Daoy (cell line): ENCODE measurements around the gene CCDC33. TPM values are rescaled to one million over a fixed set of nuclear protein-coding genes. Genes with fewer than 3 reads are reported as not detected.
A peak's percentile ranks its signal among the peaks of the same experiment; 100 is the strongest.

ENCODE experiments used
- DNase-seq: peaks from one replicate; pipeline ENCODE4 v3.0.0-alpha.2; 2015; ENCODE audit warnings: low read depth
- total RNA-seq: library from RNA; depleted of rRNA; stranded (reverse); fragments of >200 nt; shearing (Covaris generic); gene quantifications from 2 replicates; pipeline ENCODE4 v1.2.3, GENCODE V29; 2014; rRNA removed

CCDC33 gene
- total RNA-seq: 4.9 and 5.9 TPM in 2 replicates

DNA sequence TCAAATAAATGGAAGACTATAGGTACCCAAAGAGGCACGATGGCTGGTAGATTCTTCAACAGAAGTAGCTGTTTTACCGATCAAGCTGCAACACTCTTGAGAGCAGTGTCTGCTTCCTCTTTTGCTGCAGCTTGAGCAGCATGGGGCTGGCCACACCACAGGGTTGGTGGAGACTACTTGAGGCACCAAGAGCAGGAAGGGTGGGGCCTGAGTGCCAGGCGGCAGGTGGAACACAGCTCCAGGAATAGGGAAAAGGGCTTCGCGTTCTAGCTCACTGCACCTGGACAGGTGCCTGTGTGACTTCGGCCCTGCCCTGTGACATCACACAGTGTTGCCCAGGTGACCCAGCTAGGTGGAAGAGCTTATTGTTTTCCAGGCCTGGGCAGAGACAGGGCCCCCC is at the start of gene CCDC33:
TSS of gene CCDC33 (plus strand) at position 365 of the 400 bp plus-strand sequence. CDS start 394 bp downstream, outside the sequence.
- no peak for DNase-seq

- no peak for DNase-seq
Measured at GRCh38 chr15:74188216-74188615, 47.9 kb upstream of the CCDC33 start.

- DNase-seq: no peak
Measured at GRCh38 chr15:74191798-74192197, 44.3 kb upstream of the CCDC33 start.

GRCh38 chr15:74192751-74193150 is 43.4 kb upstream of the CCDC33 start:
- no peak for DNase-seq

GRCh38 chr15:74193299-74193718 is 42.8 kb upstream of the CCDC33 start:
- peak; percentile 96 for DNase-seq

DNA sequence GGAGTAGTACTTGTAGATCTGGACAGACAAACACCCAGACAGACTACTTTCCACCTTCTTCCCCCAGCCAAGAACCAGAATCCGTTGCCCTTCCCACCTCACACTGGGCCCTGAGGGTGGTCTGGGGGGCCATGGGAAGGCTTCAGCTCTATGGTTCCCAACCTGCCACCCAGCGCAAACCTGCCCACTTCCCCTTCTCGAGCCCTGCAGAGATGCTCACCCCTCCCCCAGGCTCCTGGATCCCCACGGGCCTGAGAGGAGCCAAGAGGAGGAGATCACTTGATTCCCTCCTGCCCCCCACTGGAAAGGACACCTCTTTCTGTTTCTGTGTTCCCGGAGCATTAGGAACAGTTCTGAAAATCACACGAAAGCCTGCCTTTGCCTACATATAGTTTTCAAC is 42.2 kb upstream of the CCDC33 start:
- DNase-seq: no peak

DNA sequence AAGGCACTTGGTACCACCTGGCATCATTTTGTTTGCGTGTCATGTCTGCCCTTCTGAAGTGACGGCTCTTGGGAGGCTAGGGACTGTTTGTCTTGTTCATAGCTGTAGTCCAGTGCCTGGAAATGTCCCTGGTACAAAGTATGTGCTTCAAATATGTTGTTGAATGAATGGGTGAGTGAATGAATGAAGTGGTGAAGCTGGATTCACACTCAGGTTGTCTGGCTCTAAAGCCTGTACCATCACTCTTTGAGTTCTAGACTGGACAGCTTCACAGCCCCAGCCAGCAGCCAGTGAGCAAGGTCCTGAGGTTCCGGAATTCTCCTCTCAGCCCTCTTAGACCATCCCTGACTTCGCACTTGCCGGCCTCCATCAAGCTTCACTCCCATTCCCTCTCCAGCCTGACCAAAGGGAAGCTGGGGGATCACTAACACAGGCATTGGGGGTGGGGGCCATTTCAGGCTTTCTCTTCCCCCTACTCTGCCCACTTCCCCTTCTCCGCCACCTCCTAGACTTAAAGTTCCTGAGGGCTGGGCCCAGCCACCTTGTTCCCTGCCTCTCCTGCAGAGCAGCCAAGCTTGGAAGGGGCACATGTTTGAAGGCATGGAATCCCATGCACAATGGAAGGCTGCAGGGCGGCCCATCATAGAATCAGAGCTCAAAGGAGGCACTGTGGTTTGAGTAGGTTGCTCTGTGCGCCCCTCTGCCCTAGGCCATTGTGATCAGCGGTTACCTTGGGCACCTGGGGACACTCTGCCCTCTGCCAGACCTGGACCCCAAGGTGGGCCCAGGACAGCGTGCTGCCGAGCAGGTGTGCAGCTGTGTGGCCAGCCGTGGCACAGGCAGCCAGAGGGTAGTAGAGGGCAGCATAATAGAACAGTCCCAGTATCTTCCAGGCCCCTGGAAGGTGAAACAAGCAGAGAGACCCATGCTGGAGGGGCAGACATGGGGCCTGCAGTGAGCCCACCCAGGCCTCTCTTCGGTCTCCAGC is 41.3 kb upstream of the CCDC33 start:
- DNase-seq: no peak

DNA sequence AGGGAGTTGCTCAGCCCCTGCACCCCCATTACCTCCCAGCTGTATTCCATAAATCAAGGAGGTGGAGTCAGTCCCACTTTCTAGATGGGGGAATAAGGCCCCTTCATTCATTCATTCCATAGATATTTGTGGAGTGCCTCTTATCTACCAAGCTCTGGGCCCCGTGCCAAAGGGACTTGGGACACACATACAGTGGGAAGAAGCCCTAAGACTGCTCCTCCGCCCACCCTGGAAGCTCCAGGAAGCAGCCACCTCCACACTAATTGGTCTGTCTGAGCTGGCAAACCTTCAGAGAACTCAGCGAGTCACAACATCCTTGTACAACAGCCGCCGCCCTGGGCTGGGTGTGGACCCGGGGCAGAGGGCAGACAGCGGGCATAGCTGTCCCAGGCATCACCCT is 40.0 kb upstream of the CCDC33 start:
- peak; percentile 99 for DNase-seq

- DNase-seq: no peak
Measured at GRCh38 chr15:74197176-74197965, 38.8 kb upstream of the CCDC33 start.

- DNase-seq: no peak
Measured at GRCh38 chr15:74199297-74199652, 36.9 kb upstream of the CCDC33 start.

- peak; percentile 84 for DNase-seq
Measured at GRCh38 chr15:74200412-74200815, 35.7 kb upstream of the CCDC33 start.

DNA sequence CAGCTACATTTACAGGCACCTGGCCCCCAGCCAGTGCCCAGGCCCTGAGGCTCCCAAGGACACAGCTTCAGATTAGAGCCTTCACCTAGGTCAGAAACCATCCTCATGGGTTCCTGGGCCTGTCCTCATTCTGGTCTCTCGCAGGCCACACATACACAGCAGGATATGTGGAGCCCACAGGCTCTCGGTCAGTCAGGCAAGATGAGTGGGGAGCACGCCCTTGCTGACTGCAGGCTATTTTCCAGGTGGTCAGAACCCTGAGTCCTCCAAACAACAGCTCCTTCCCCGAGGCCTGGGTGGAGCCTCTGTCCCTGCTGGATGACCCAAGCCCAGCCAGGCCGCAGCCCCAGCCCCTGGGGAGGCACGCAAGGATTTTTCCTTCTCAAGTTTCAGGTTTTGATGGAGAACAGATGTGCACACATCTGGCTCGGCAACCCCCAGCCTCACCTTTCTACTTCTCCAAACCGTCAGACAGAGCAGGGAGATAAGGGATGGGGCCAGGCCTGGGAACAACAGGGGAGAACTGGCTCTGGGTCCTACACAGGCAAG is 35.2 kb upstream of the CCDC33 start:
- DNase-seq: peak; percentile 67

- DNase-seq: peak; percentile 75
Measured at GRCh38 chr15:74201710-74202420, 34.3 kb upstream of the CCDC33 start.

DNA sequence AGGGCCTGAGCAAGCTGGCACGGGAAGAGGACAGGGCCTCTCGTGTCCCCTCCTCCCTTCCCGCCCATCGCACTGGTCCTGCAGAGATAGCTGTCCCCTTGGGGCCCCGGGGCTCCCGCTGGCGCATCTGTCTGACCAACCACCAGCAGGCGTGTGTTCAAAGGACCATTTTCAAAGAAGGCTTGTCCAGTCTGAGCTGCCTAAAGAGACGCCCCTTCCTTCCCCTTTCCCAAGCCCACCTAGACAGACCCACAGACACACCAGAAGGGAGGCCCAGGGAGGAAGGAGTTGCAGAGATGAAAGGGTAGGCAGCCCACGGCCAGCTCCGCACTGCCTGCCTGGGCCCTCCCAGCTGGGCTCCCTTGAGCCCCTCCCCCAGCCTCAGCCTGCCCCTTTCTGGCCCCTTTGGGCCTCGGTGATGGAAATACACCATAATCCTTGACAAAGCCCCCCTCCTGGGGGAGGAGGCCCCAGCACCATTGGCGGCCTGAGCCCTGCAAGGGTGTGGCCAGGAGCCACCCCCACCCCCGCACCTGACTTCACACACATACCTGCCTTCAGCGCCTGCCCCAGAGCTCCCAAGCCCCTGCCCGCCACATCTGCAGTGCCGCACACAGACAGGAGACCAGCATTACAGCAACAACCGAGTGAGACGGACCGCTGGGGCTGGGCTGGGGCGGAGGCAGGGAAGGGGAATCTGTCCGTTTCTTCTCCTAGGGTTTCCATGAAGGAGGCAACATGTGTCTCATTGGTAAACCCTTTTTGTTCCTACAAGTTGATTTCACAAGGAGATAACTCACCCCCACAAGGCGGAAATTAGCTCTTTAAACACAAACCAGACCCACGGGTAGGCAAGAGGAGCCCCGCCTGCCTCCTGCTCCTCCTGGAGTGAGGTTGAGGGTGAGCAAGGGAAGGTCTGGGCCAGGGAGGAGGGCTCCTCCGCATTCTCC is 33.4 kb upstream of the CCDC33 start, which contains the start of gene STRA6:
TSS of gene STRA6 (minus strand) at position 336 of the 950 bp plus-strand sequence. CDS start 520 bp downstream, outside the sequence.
- DNase-seq: peak; percentile 93

- peak; percentile 93 for DNase-seq
Measured at GRCh38 chr15:74203914-74204431, 32.2 kb upstream of the CCDC33 start.

DNA sequence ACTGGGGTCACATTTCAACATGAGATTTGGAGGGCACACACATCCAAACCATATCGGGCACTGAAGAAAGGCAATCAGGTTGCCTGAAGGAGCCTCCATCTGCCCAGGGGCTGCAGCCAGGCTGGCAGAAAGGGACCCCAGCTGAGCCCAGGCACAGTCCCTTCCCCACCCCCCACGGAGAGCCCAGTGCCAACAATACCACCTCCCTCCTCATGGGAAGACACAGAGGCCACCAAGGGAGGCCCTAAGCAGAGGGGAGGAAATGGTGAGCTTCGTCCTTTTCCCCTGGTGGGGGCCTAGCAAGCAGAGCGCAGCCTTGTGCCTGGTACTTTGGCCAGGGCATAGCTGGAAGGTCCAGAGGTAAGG is 30.6 kb upstream of the CCDC33 start:
- DNase-seq: no peak

DNA sequence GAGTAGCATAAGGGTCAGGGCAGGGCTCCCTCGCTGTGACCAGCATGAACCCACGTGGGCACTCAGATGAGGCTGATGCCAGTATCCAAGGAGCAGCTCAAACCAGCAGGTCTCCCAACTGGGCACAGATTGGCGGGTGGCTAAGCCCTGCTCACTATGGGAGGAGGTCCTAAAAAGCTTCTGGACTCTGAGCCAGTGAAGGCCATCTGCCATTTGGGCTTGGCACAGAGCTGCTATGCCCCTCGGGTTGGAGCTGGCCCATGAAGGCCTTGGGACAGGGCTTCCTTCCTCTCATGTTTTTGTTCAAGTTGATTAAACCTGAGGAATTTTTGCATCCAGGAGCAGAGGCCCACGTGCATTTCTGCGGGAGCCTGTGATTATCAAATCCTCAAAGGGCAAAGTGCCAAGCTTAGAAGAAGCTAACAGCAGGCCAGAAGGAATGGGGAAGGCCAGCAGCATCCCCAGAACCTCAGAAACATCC is 29.3 kb upstream of the CCDC33 start:
- peak; percentile 62 for DNase-seq

DNA sequence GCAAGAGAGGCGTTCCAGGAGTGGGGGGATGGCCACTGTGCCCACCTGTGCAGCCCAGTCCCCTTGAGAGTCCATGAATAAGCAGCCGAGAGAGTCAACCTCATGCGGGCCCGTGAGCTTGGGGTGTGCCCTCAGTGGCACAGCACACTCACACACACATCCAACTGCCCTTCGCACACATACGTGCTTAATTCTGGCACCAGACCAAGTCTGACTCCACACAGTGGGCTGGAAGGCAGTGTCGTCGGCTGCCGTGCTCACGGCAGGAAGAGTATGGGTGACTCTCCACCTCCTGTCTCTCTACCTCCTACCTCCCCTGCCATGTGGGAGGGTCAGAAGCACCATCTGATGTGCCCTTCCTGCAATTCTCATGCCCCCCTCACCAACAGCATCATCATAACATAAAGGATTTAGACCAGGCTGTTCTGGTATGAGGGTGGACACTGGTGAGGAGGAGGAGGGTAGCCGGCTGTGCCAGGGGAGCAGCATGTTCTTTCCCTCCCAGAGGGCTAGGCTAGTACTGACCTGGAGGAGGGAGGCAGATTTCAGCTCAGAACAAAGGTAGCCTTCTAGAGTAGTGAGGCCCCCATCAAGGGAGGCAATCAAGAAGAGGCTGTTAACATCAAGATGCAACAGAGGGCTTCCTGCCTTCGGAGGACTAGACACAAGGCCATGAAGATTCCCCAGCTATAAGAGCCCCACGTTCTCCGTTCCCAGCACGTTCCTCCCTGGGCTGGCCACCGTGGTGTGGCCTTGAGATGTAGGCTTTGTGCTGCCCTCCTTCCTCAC is 28.3 kb upstream of the CCDC33 start:
- no peak for DNase-seq

- no peak for DNase-seq
Measured at GRCh38 chr15:74208496-74208895, 27.6 kb upstream of the CCDC33 start.
